Measurements from ENCODE around the gene CD247.

GRCh38 chr1:167524651-167525050 lies 6.3 kb upstream of the CD247 start:
- TF ChIP-seq POLR2AphosphoS5 (IDR thresholded peaks at IDR 0.05; ENCODE audit: borderline replicate concordance, low read depth, low read length), result no peak
- TF ChIP-seq EZH2 (IDR thresholded peaks at IDR 0.05), result no peak
- TF ChIP-seq FOXP2 (optimal IDR thresholded peaks at IDR 0.05; ENCODE audit: control extremely low read depth, extremely low read length, insufficient read depth), result no peak

All from SK-N-MC (cell line).